HepG2 (cell line): ENCODE data around the gene NPW. TPM values are rescaled to one million over a fixed set of nuclear protein-coding genes. Genes with fewer than 3 reads are reported as not detected.
A peak's percentile ranks its signal among the peaks of the same experiment; 100 is the strongest.

Experiments
- AGO2 ChIP-seq: fragments of 200-400 bp; formaldehyde crosslinking; optimal IDR thresholded peaks from 2 replicates; pipeline ENCODE3; 2017; ENCODE audit warnings: mild to moderate bottlenecking, low read depth, low read length, moderate library complexity
- BORCS8-MEF2B ChIP-seq: sonication (generic); formaldehyde crosslinking; IDR thresholded peaks from 2 replicates; pipeline ENCODE4 v1.8.0; 2022; ENCODE audit warnings: mild to moderate bottlenecking, missing genetic modification reagents
- CEBPB ChIP-seq: IDR thresholded peaks from 2 replicates; pipeline ENCODE4 v1.6.1; 2011; ENCODE audit warnings: low read depth, low read length, improper control_type of control experiment, borderline replicate concordance
- HES4 ChIP-seq: sonication (generic); formaldehyde crosslinking; IDR thresholded peaks from 2 replicates; pipeline ENCODE4 v1.9.0; 2021; ENCODE audit warnings: mild to moderate bottlenecking, missing genetic modification reagents, borderline replicate concordance
- HOXA3 ChIP-seq: sonication (generic); formaldehyde crosslinking; IDR thresholded peaks from 2 replicates; pipeline ENCODE4 v1.5.0; 2020; ENCODE audit warnings: missing genetic modification reagents
- IRX3 ChIP-seq: sonication (generic); formaldehyde crosslinking; IDR thresholded peaks from 2 replicates; pipeline ENCODE4 v1.8.1; 2023; ENCODE audit warnings: mild to moderate bottlenecking, low read depth, missing genetic modification reagents, borderline replicate concordance
- NCOR1 ChIP-seq: fragments of 200-600 bp; sonication (generic); IDR thresholded peaks from 2 replicates; pipeline ENCODE4 v1.7.0; 2017; ENCODE audit warnings: antibody characterized with exemption, low read length, borderline replicate concordance
- NFYC ChIP-seq: IDR thresholded peaks from 2 replicates; pipeline ENCODE4 v1.6.1; 2016; ENCODE audit warnings: missing genetic modification reagents, missing compliant biosample characterization
- NRL ChIP-seq: sonication (generic); formaldehyde crosslinking; IDR thresholded peaks from 2 replicates; pipeline ENCODE4 v1.5.0; 2020; ENCODE audit warnings: missing genetic modification reagents, mild to moderate bottlenecking, moderate library complexity, borderline replicate concordance
- RBFOX2 ChIP-seq: fragments of 200-400 bp; formaldehyde crosslinking; IDR thresholded peaks from 2 replicates; pipeline ENCODE4 v1.6.1; 2017; ENCODE audit warnings: low read depth, mild to moderate bottlenecking, low read length
- SPEN ChIP-seq: sonication (generic); formaldehyde crosslinking; IDR thresholded peaks from 2 replicates; pipeline ENCODE4 v1.5.1; 2020; ENCODE audit warnings: low read depth, mild to moderate bottlenecking, missing genetic modification reagents
- TEAD2 ChIP-seq: sonication (generic); formaldehyde crosslinking; IDR thresholded peaks from 2 replicates; pipeline ENCODE4 v1.9.0; 2021; ENCODE audit warnings: missing genetic modification reagents
- ZBTB38 ChIP-seq: sonication (generic); formaldehyde crosslinking; IDR thresholded peaks from 2 replicates; pipeline ENCODE4 v1.5.1; 2020; ENCODE audit warnings: mild to moderate bottlenecking, missing genetic modification reagents
- ZBTB7B ChIP-seq: sonication (generic); formaldehyde crosslinking; IDR thresholded peaks from 2 replicates; pipeline ENCODE4 v1.4.0; 2020; ENCODE audit warnings: missing genetic modification reagents
- ZC3H13 ChIP-seq: sonication (generic); formaldehyde crosslinking; IDR thresholded peaks from 2 replicates; pipeline ENCODE4 v1.8.1; 2023; ENCODE audit warnings: mild to moderate bottlenecking, missing genetic modification reagents, moderate library complexity
- ZFP62 ChIP-seq: sonication (generic); formaldehyde crosslinking; IDR thresholded peaks from 2 replicates; pipeline ENCODE4 v1.4.0; 2020; ENCODE audit warnings: missing genetic modification reagents
- ZMAT3 ChIP-seq: sonication (generic); formaldehyde crosslinking; conservative IDR thresholded peaks from 2 replicates; pipeline ENCODE4 v1.7.0; 2021; ENCODE audit warnings: missing genetic modification reagents
- ZNF44 ChIP-seq: sonication (generic); formaldehyde crosslinking; IDR thresholded peaks from 2 replicates; pipeline ENCODE4 v1.5.1; 2020; ENCODE audit warnings: mild to moderate bottlenecking, missing genetic modification reagents
- ZNF562 ChIP-seq: sonication (generic); formaldehyde crosslinking; IDR thresholded peaks from 2 replicates; pipeline ENCODE4 v1.8.0; 2022; ENCODE audit warnings: missing genetic modification reagents, borderline replicate concordance
- ZNF607 ChIP-seq: sonication (generic); formaldehyde crosslinking; IDR thresholded peaks from 2 replicates; pipeline ENCODE4 v1.5.1; 2020; ENCODE audit warnings: missing genetic modification reagents, mild to moderate bottlenecking, borderline replicate concordance
- ZNF652 ChIP-seq: IDR thresholded peaks from 2 replicates; pipeline ENCODE4 v1.6.1; 2016; ENCODE audit warnings: low read depth, borderline replicate concordance
- ZNF878 ChIP-seq: sonication (generic); formaldehyde crosslinking; IDR thresholded peaks from 2 replicates; pipeline ENCODE4 v1.8.1; 2023; ENCODE audit warnings: mild to moderate bottlenecking, missing genetic modification reagents, moderate library complexity
- ZNF883 ChIP-seq: sonication (generic); formaldehyde crosslinking; IDR thresholded peaks from 2 replicates; pipeline ENCODE4 v1.5.1; 2020; ENCODE audit warnings: mild to moderate bottlenecking, missing genetic modification reagents; ENCODE audit errors: not compliant biosample characterization
- ZSCAN22 ChIP-seq: sonication (generic); formaldehyde crosslinking; IDR thresholded peaks from 2 replicates; pipeline ENCODE4 v1.4.0; 2020; ENCODE audit warnings: mild to moderate bottlenecking, missing genetic modification reagents
- polyA plus RNA-seq, 8 experiments: library from polyadenylated mRNA; depleted of rRNA in 3 of 8; stranded (reverse) in 7 of 8; unstranded in 1 of 8; fragments of >200 nt; fragmentation: Illumina TruSeq in 4 of 8; extraction: Trizol in 4 of 8; gene quantifications; 2 replicates each; pipeline versions ENCODE4 v1.2.1 to v1.2.3, GENCODE V29; 2011 to 2016; ENCODE audit warnings: low read depth in 4 of 8, missing spikeins in 1 of 8, mixed read lengths in 1 of 8; ENCODE audit not compliant: insufficient read depth in 1 of 8
- total RNA-seq, 5 experiments: library from RNA; depleted of rRNA; stranded (reverse); fragments of >200 nt; fragmentation: Illumina TruSeq; extraction: Trizol; gene quantifications; 2 replicates each; pipeline ENCODE4 v1.2.3, GENCODE V29; 2016; ENCODE audit warnings: low read depth in 1 of 5
- TF ChIP-seq, protein P1 (sequence below): sonication (generic); formaldehyde crosslinking; IDR thresholded peaks from 2 replicates; pipeline ENCODE4 v1.8.1; 2023; ENCODE audit warnings: mild to moderate bottlenecking, missing genetic modification reagents
- TF ChIP-seq, protein P2 (sequence below): sonication (generic); formaldehyde crosslinking; IDR thresholded peaks from 2 replicates; pipeline ENCODE4 v1.9.0; 2021; ENCODE audit warnings: missing genetic modification reagents, borderline replicate concordance
- TF ChIP-seq, protein P3 (sequence below): sonication (generic); formaldehyde crosslinking; IDR thresholded peaks from 2 replicates; pipeline ENCODE4 v1.4.0; 2020; ENCODE audit warnings: missing genetic modification reagents

Gene NPW
- total and polyA plus RNA-seq, 2 of the 13 experiments (the other 11 are each of a cell fraction or from before 2014, with no cell fraction given): 0.24 to 0.97 TPM

DNA sequence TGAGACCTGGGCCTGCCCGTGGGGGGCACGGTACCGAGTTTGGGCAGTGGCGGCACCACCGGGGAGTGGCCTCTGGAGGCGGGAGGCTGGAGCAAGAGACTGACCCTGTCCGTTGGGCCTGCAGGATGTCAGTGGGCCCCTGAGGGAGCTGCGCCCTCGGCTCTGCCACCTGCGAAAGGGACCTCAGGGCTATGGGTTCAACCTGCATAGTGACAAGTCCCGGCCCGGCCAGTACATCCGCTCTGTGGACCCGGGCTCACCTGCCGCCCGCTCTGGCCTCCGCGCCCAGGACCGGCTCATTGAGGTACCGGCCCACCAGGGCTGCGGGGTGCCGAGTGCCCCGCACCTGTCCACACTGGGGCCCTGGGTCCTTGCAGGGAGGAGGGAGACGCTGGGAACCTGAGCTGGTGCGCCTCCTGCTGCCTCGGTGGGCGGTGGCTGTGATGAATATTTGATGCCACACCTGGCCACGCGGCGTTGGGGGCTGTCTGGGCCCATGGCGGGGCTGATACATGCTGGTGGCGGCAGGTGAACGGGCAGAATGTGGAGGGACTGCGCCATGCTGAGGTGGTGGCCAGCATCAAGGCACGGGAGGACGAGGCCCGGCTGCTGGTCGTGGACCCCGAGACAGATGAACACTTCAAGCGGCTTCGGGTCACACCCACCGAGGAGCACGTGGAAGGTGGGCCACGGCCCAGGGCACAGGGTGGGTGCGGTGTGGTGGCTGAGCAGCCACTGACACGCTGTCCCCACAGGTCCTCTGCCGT, 16.8 kb downstream of the NPW start (continued):
- TF ChIP-seq, protein P1, sequence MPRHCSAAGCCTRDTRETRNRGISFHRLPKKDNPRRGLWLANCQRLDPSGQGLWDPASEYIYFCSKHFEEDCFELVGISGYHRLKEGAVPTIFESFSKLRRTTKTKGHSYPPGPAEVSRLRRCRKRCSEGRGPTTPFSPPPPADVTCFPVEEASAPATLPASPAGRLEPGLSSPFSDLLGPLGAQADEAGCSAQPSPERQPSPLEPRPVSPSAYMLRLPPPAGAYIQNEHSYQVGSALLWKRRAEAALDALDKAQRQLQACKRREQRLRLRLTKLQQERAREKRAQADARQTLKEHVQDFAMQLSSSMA (CRISPR knock-in tag): peak; percentile 21; the same call in 1 of the 2 replicates
- TF ChIP-seq ZC3H13 (peak; percentile 14), HOXA3 (CRISPR knock-in tag) (0 out of 2 replicates have a peak, but pooled peaks have one; percentile 5), ZBTB38 (CRISPR knock-in tag) (peak; percentile 87), SPEN (CRISPR knock-in tag) (no peak), ZNF878 (CRISPR knock-in tag) (no peak), NCOR1 (no peak), ZNF883 (CRISPR knock-in tag) (no peak), ZMAT3 (CRISPR knock-in tag) (0 out of 2 replicates have a peak, but pooled peaks have one; percentile 55), ZNF652 (CRISPR knock-in tag) (no peak), ZFP62 (no peak), BORCS8-MEF2B (CRISPR knock-in tag) (peak; percentile 75; the same call in 1 of the 2 replicates), ZNF44 (0 out of 2 replicates have a peak, but pooled peaks have one; percentile 10), ZBTB7B (CRISPR knock-in tag) (peak; percentile 41; the same call in 1 of the 2 replicates), ZNF562 (no peak), CEBPB (no peak), ZNF607 (CRISPR knock-in tag) (no peak), HES4 (CRISPR knock-in tag) (peak; percentile 20; the same call in 1 of the 2 replicates), IRX3 (0 out of 2 replicates have a peak, but pooled peaks have one; percentile 35), ZSCAN22 (CRISPR knock-in tag) (peak; percentile 9; the same call in 1 of the 2 replicates), AGO2 (peak; percentile 61), NFYC (CRISPR knock-in tag) (no peak), NRL (peak; percentile 6; the same call in 1 of the 2 replicates), TEAD2 (CRISPR knock-in tag) (no peak), RBFOX2 (peak; percentile 40)
- TF ChIP-seq, protein P2, sequence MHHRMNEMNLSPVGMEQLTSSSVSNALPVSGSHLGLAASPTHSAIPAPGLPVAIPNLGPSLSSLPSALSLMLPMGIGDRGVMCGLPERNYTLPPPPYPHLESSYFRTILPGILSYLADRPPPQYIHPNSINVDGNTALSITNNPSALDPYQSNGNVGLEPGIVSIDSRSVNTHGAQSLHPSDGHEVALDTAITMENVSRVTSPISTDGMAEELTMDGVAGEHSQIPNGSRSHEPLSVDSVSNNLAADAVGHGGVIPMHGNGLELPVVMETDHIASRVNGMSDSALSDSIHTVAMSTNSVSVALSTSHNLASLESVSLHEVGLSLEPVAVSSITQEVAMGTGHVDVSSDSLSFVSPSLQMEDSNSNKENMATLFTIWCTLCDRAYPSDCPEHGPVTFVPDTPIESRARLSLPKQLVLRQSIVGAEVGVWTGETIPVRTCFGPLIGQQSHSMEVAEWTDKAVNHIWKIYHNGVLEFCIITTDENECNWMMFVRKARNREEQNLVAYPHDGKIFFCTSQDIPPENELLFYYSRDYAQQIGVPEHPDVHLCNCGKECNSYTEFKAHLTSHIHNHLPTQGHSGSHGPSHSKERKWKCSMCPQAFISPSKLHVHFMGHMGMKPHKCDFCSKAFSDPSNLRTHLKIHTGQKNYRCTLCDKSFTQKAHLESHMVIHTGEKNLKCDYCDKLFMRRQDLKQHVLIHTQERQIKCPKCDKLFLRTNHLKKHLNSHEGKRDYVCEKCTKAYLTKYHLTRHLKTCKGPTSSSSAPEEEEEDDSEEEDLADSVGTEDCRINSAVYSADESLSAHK (CRISPR knock-in tag): no peak
- TF ChIP-seq, protein P3, sequence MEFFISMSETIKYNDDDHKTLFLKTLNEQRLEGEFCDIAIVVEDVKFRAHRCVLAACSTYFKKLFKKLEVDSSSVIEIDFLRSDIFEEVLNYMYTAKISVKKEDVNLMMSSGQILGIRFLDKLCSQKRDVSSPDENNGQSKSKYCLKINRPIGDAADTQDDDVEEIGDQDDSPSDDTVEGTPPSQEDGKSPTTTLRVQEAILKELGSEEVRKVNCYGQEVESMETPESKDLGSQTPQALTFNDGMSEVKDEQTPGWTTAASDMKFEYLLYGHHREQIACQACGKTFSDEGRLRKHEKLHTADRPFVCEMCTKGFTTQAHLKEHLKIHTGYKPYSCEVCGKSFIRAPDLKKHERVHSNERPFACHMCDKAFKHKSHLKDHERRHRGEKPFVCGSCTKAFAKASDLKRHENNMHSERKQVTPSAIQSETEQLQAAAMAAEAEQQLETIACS (CRISPR knock-in tag): no peak
